ENCODE results near the gene CTDSPL.

The CTDSPL gene

GRCh38 chr3:37957539-37957936 lies 95.9 kb downstream of the CTDSPL start:
- TF ChIP-seq, protein P1, sequence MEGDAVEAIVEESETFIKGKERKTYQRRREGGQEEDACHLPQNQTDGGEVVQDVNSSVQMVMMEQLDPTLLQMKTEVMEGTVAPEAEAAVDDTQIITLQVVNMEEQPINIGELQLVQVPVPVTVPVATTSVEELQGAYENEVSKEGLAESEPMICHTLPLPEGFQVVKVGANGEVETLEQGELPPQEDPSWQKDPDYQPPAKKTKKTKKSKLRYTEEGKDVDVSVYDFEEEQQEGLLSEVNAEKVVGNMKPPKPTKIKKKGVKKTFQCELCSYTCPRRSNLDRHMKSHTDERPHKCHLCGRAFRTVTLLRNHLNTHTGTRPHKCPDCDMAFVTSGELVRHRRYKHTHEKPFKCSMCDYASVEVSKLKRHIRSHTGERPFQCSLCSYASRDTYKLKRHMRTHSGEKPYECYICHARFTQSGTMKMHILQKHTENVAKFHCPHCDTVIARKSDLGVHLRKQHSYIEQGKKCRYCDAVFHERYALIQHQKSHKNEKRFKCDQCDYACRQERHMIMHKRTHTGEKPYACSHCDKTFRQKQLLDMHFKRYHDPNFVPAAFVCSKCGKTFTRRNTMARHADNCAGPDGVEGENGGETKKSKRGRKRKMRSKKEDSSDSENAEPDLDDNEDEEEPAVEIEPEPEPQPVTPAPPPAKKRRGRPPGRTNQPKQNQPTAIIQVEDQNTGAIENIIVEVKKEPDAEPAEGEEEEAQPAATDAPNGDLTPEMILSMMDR (IDR thresholded peaks at IDR 0.05; ENCODE audit: insufficient read depth, low read depth, low read length, missing control alignments): no peak
- H3K4me3 ChIP-seq (ENCODE audit: low read length): no peak overlapping the region
- no peak for DNase-seq (ENCODE audit: low read depth)

DNA sequence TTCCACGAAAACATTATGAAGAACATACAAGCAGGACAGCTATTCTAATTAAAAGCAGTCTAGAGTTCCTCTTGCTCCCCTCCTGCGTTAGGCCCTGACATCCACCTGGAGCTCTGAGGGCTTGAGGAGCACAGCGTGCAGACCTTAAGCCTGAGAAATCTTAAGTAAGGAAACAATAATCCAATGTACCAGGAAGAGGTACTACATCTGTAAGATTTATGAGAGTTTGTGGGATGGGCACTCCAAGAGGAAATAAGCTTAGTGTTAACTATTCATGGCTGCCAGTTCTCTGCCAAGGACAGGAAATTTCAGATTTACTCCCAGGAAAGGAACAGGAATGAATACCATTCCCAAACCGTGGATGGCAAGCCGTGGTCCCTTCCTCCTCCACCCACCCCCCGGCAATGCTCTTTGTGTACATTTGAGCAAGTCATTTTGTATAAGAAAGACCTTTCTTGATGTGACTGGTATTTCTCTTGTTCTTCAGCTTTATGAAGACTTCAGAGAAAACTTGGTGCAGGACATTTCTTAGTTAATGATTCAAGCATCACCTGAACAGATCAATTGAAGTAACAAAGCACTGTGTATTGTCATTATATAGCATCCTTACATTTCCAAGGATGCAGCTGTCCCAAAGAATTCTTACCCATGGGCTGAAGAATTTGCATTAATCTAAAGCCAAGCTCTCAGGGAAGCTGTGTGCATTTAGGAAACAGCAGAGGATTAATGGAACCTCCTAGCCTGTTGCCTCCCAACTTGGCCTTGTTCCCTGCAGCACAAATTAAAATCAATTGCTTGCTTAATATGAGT lies 100.1 kb downstream of the CTDSPL start:
- no peak overlapping the region for H3K4me3 ChIP-seq (ENCODE audit: low read length)
- TF ChIP-seq, protein P1 (IDR thresholded peaks at IDR 0.05; ENCODE audit: insufficient read depth, low read depth, low read length, missing control alignments): no peak
- no peak for DNase-seq (ENCODE audit: low read depth)

- no peak overlapping the region for H3K4me3 ChIP-seq (ENCODE audit: low read length)
- DNase-seq (ENCODE audit: low read depth): no peak
- TF ChIP-seq, protein P1 (IDR thresholded peaks at IDR 0.05; ENCODE audit: insufficient read depth, low read depth, low read length, missing control alignments): no peak
Observed at GRCh38 chr3:37963016-37963415, 101.3 kb downstream of the CTDSPL start.

GRCh38 chr3:37963635-37964034 lies 102.0 kb downstream of the CTDSPL start:
- H3K4me3 ChIP-seq (ENCODE audit: low read length): no peak overlapping the region
- TF ChIP-seq, protein P1 (IDR thresholded peaks at IDR 0.05; ENCODE audit: insufficient read depth, low read depth, low read length, missing control alignments): no peak
- no peak for DNase-seq (ENCODE audit: low read depth)

GRCh38 chr3:37964146-37964545 lies 102.5 kb downstream of the CTDSPL start:
- no peak overlapping the region for H3K4me3 ChIP-seq (ENCODE audit: low read length)
- TF ChIP-seq, protein P1 (IDR thresholded peaks at IDR 0.05; ENCODE audit: insufficient read depth, low read depth, low read length, missing control alignments): no peak
- DNase-seq (ENCODE audit: low read depth): no peak

- DNase-seq (ENCODE audit: low read depth): no peak
- H3K4me3 ChIP-seq (ENCODE audit: low read length): no peak overlapping the region
- TF ChIP-seq, protein P1 (IDR thresholded peaks at IDR 0.05; ENCODE audit: insufficient read depth, low read depth, low read length, missing control alignments): no peak
Observed at GRCh38 chr3:37964716-37965115, 103.0 kb downstream of the CTDSPL start.
